MCF 10A (cell line): ENCODE measurements around the gene TNRC18. TPM values are rescaled to one million over a fixed set of nuclear protein-coding genes. Genes with fewer than 3 reads are reported as not detected.

ENCODE experiments used
- BruUV-seq: library from RNA; stranded (reverse); fragments of 400-500 nt; replicated peaks from 2 replicates; lab custom pipeline; 2021; lab: Mats Ljungman, UMichigan
- CTCF ChIA-PET: fragments of 300-600 bp; sonication (Branson Sonifier 250); formaldehyde crosslinking; extraction: SDS; loops from one replicate; lab custom pipeline; 2021; ENCODE audit warnings: antibody characterized with exemption, inconsistent platforms; lab: Yijun Ruan, JAX
- POLR2A ChIA-PET: fragments of 300-600, 350-650 bp; sonication (Branson Sonifier 250); formaldehyde crosslinking; extraction: SDS; loops from one replicate; lab custom pipeline; 2020; ENCODE audit warnings: antibody characterized with exemption, inconsistent platforms; lab: Yijun Ruan, JAX
- DNase-seq: peaks from one replicate; pipeline ENCODE4 v3.0.0-alpha.2; 2018; ENCODE audit not compliant: unreplicated experiment
- H3K27ac Mint-ChIP-seq: one replicate; pipeline ENCODE4 v1.8.0; 2022; ENCODE audit warnings: mild to moderate bottlenecking, low read depth, mixed read lengths; ENCODE audit not compliant: unreplicated experiment
- H3K27me3 Mint-ChIP-seq: one replicate; pipeline ENCODE4 v1.8.0; 2022; ENCODE audit warnings: mixed read lengths; ENCODE audit not compliant: insufficient read depth, unreplicated experiment
- H3K36me3 Mint-ChIP-seq: one replicate; pipeline ENCODE4 v1.8.0; 2022; ENCODE audit warnings: mild to moderate bottlenecking, moderate library complexity, mixed read lengths; ENCODE audit not compliant: insufficient read depth, unreplicated experiment
- H3K4me1 Mint-ChIP-seq: one replicate; pipeline ENCODE4 v1.8.0; 2022; ENCODE audit warnings: mixed read lengths; ENCODE audit not compliant: insufficient read depth, unreplicated experiment
- H3K4me3 Mint-ChIP-seq: one replicate; pipeline ENCODE4 v1.8.0; 2022; ENCODE audit warnings: mild to moderate bottlenecking, moderate library complexity, mixed read lengths; ENCODE audit not compliant: unreplicated experiment
- H3K9me3 Mint-ChIP-seq: one replicate; pipeline ENCODE4 v1.8.0; 2022; ENCODE audit warnings: mixed read lengths; ENCODE audit not compliant: unreplicated experiment
- CTCF ChIP-seq: fragments of 200-600 bp; IDR thresholded peaks from one replicate; pipeline ENCODE4 v1.8.0; 2022; ENCODE audit warnings: antibody characterized with exemption, mild to moderate bottlenecking; ENCODE audit not compliant: unreplicated experiment
- intact Hi-C: fragments of 100-400 bp; cut with micrococcal nuclease; formaldehyde crosslinking; loops from 2 replicates; pipeline ENCODE4 v1.14.1; 2022
- total RNA-seq: library from RNA; stranded (reverse); gene quantifications from 2 replicates; pipeline ENCODE4 v1.2.3, GENCODE V29; 2022

Gene TNRC18
- total RNA-seq, 1 experiment from 2014 or later, result 132 TPM

DNA sequence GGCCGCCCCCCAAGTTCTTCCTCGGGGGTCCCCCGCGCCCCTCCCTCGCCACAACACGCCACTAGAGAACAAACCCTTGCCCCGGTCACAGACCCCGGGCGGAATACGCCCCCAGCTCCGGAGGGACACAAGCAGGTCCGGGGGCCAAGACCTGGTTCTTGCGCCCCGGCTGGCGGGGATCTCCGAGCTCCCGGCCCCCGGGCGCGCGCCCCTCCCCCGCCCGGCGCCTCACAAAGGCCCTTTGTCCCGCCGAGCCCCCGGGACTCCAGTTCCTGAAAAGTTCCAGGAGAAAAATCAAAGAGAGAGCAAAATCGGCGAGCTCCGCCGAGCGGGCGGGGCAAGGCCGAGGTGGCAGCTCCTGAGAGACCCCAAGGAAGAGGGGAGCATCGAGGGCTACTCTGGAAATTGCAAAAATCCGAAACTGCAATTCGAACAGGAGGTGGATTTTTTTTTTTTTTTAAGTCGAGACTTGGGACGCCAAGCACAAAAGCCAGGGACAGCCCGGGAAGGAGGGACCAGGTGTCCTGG is 4.0 kb downstream of the TNRC18 start:
- Mint-ChIP-seq H3K4me3 (peak overlapping the region; percentile 98), H3K36me3 (peaks cover 53% of the 10 kb centered on the region), H3K27me3 (no peaks in the 10 kb centered on the region), H3K4me1 (peaks cover 16% of the 10 kb centered on the region), H3K27ac (peak overlapping the region; percentile 94), H3K9me3 (no peaks in the 10 kb centered on the region)
- intact Hi-C loops, result no loop called here
- CTCF ChIA-PET, result no interaction called here
- no TSS peak for BruUV-seq
- POLR2A ChIA-PET, result interaction anchor here (0.6 kb wide), 3 partner anchors 18 to 211 kb away, joined by 3 to 5 read pairs (median 5); no protein-coding TSS in a partner anchor
- DNase-seq, result peak; percentile 27
- no peak for TF ChIP-seq CTCF

DNA sequence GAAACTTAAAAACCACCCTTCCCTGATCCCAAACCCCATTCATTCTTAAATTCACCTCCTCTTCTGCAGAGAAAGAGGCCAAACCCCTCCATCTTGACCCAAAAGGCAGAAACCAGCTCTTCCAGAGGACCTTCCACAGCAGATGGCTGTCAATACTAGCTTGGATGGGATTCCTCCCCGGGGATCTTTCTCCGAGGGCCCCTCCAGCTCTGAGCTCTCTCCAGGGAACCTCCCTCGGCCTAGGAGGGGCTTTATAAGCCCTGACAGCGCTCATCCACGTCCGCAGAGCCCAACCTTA is 5.4 kb downstream of the TNRC18 start:
- Mint-ChIP-seq H3K27me3 (no peaks in the 10 kb centered on the region), H3K27ac (peak overlapping the region; percentile 94), H3K4me3 (peak overlapping the region; percentile 98), H3K4me1 (peaks cover 17% of the 10 kb centered on the region), H3K36me3 (peaks cover 55% of the 10 kb centered on the region), H3K9me3 (no peaks in the 10 kb centered on the region)
- no peak for DNase-seq
- TF ChIP-seq CTCF, result no peak
- ChIA-PET CTCF (interaction anchor here (0.6 kb wide), 1 partner anchor 31 kb away, joined by 3 read pairs; no protein-coding TSS in a partner anchor), POLR2A (no interaction called here)
- no TSS peak for BruUV-seq
- intact Hi-C loops, result no loop called here

- Mint-ChIP-seq H3K27me3 (no peaks in the 10 kb centered on the region), H3K4me1 (peaks cover 17% of the 10 kb centered on the region), H3K27ac (no peak overlapping the region), H3K4me3 (no peak overlapping the region), H3K9me3 (no peaks in the 10 kb centered on the region), H3K36me3 (peaks cover 55% of the 10 kb centered on the region)
- no peak for TF ChIP-seq CTCF
- DNase-seq, result no peak
- POLR2A ChIA-PET, result interaction anchor here (0.6 to 1.2 kb wide), 4 partner anchors 8 to 153 kb away, joined by 3 read pairs; no protein-coding TSS in a partner anchor
- CTCF ChIA-PET, result interaction anchor here (0.6 to 0.8 kb wide), 3 partner anchors 8 to 32 kb away, joined by 3 to 6 read pairs (median 3); no protein-coding TSS in a partner anchor
- intact Hi-C loops, result no loop called here
- no TSS peak for BruUV-seq
Observed at GRCh38 chr7:5417106-5418071, 6.2 kb downstream of the TNRC18 start.

- Mint-ChIP-seq H3K4me1 (peaks cover 25% of the 10 kb centered on the region), H3K36me3 (peaks cover 53% of the 10 kb centered on the region), H3K4me3 (no peak overlapping the region), H3K27ac (no peak overlapping the region), H3K9me3 (no peaks in the 10 kb centered on the region), H3K27me3 (no peaks in the 10 kb centered on the region)
- intact Hi-C loops, result no loop called here
- no peak for TF ChIP-seq CTCF
- POLR2A ChIA-PET, result no interaction called here
- no peak for DNase-seq
- BruUV-seq, result no TSS peak
- CTCF ChIA-PET, result no interaction called here
Observed at GRCh38 chr7:5414916-5415315, 8.7 kb downstream of the TNRC18 start.
